ENCODE results near the gene EXOSC2. TPM values are rescaled to one million over a fixed set of nuclear protein-coding genes. Genes with fewer than 3 reads are reported as not detected.

EXOSC2 gene
- total and polyA plus RNA-seq, 2 of the 8 experiments (the other 6 are each of a cell fraction or from before 2014, with no cell fraction given), result 47.8 to 93.6 TPM

GRCh38 chr9:130696139-130696650 is 2.6 kb downstream of the EXOSC2 start:
- no peak overlapping the region for H2BK15ac ChIP-seq (ENCODE audit: low read length)
- H4K20me1 ChIP-seq (replicated peaks in 1 of 2; ENCODE audit: control insufficient read depth in 1 of 2, insufficient read depth in 2 of 2, low read length in 2 of 2), result peaks cover 14 to 27% of the 10 kb centered on the region in 2 experiments
- peaks cover 16% of the 10 kb centered on the region for H3K79me1 ChIP-seq (ENCODE audit: low read depth, low read length)
- no peak overlapping the region for H3K23ac ChIP-seq (ENCODE audit: insufficient read length)
- peaks cover 0 to 8% (median 4%) of the 10 kb centered on the region in 4 experiments; a peak in 5 of 7 replicates for H3K4me1 ChIP-seq (replicated peaks in 1 of 4; ENCODE audit: control insufficient read depth in 3 of 4, insufficient read depth in 4 of 4, low read length in 3 of 4)
- no peak overlapping the region for H2AFZ ChIP-seq (ENCODE audit: low read length)
- no peak for TF ChIP-seq RBBP5 (IDR thresholded peaks at IDR 0.05; ENCODE audit: borderline replicate concordance, low read depth, low read length)
- no peak for TF ChIP-seq BCL11A (IDR thresholded peaks at IDR 0.05; ENCODE audit: low read depth in 2 of 2, low read length in 2 of 2)
- no peak for TF ChIP-seq ZNF274 (IDR thresholded peaks at IDR 0.05; ENCODE audit: borderline replicate concordance, extremely low read depth, low read length)
- no peak for TF ChIP-seq RFX5 (IDR thresholded peaks at IDR 0.05; ENCODE audit: borderline replicate concordance, low read depth, low read length)
- no peak for TF ChIP-seq POU5F1 (IDR thresholded peaks at IDR 0.05; ENCODE audit: low read depth, low read length)
- TF ChIP-seq SUZ12 (IDR thresholded peaks at IDR 0.05; ENCODE audit: low read length), result no peak
- no peak for TF ChIP-seq GTF2F1 (IDR thresholded peaks at IDR 0.05; ENCODE audit: borderline replicate concordance, low read depth, low read length)
- no peak for TF ChIP-seq EP300 (IDR thresholded peaks at IDR 0.05; ENCODE audit: borderline replicate concordance in 1 of 2, low read depth in 2 of 2, low read length in 2 of 2)
- TF ChIP-seq SIN3A (conservative IDR thresholded peaks at IDR 0.05 in 1 of 2, IDR thresholded peaks at IDR 0.05 in 1 of 2; ENCODE audit: low read depth in 1 of 2, low read length in 2 of 2), result no peak
- H3K23me2 ChIP-seq (ENCODE audit: low read depth, low read length), result peaks cover 10% of the 10 kb centered on the region
- H4K5ac ChIP-seq (ENCODE audit: insufficient read length, low read depth, low read length), result no peak overlapping the region
- no peak overlapping the region for H2AK5ac ChIP-seq (ENCODE audit: low read depth, low read length)
- no peak for DNase-seq (ENCODE audit: low read depth in 1 of 2, low spot score in 2 of 2)
- FAIRE-seq, result no peak
- peaks cover 16 to 52% of the 10 kb centered on the region in 2 experiments for H3K79me2 ChIP-seq (ENCODE audit: control insufficient read depth in 1 of 2, insufficient read depth in 2 of 2, low read length in 2 of 2)
- H2BK120ac ChIP-seq (replicated peaks; ENCODE audit: low read depth, low read length), result no peak overlapping the region
- H3K9me3 ChIP-seq (ENCODE audit: insufficient read depth in 2 of 2, low read depth in 1 of 2, low read length in 1 of 2), result no peaks in the 10 kb centered on the region; a peak in 1 of 4 replicates
- H3K18ac ChIP-seq (ENCODE audit: extremely low read depth, low read length), result no peak overlapping the region
- H3K27me3 ChIP-seq (replicated peaks in 1 of 4; ENCODE audit: control insufficient read depth in 3 of 4, extremely low read depth in 1 of 4, insufficient read depth in 3 of 4, low read length in 3 of 4), result no peaks in the 10 kb centered on the region
- H2BK12ac ChIP-seq (ENCODE audit: low read depth, low read length), result no peak overlapping the region
- CTCF ChIA-PET (ENCODE audit: partially characterized antibody), result interaction anchor here (0.6 to 16.2 kb wide), 5 partner anchors 10 to 351 kb away, joined by 3 to 317 read pairs (median 4); no protein-coding TSS in a partner anchor
- no peak overlapping the region for H3K4ac ChIP-seq (replicated peaks; ENCODE audit: insufficient read length, low read depth, low read length)
- H3K4me3 ChIP-seq (ENCODE audit: extremely low read depth in 1 of 4, insufficient read depth in 2 of 4, low read depth in 3 of 4, low read length in 4 of 4), result no peak overlapping the region
- H3K56ac ChIP-seq (replicated peaks; ENCODE audit: insufficient read length, low read depth, low read length), result no peak overlapping the region
- no peak overlapping the region; a peak in 2 of 4 replicates for H3K4me2 ChIP-seq (ENCODE audit: insufficient read depth in 1 of 2, low read depth in 2 of 2, low read length in 2 of 2)
- no peak overlapping the region for H3K27ac ChIP-seq (ENCODE audit: low read depth, low read length)
- POLR2A ChIA-PET (ENCODE audit: partially characterized antibody), result interaction anchor here (0.8 to 2.3 kb wide), 5 partner anchors 10 to 138 kb away, joined by 3 to 18 read pairs (median 4); no protein-coding TSS in a partner anchor
- H3K36me3 ChIP-seq (ENCODE audit: control insufficient read depth in 2 of 4, insufficient read depth in 4 of 4, low read length in 3 of 4), result peaks cover 27 to 57% (median 42%) of the 10 kb centered on the region in 4 experiments
- no peak overlapping the region for H3K14ac ChIP-seq (ENCODE audit: insufficient read length)
- WGBS, 2 experiments (ENCODE audit: extremely low coverage in 1 of 2, insufficient coverage in 1 of 2, insufficient read length in 1 of 2, insufficient replicate concordance in 2 of 2, low coverage in 1 of 2, low lambda C conversion rate in 2 of 2, missing lambda C conversion rate in 1 of 2), result 89% methylated on average over 4 of the region's 4 CpGs; no CpG with 5 or more reads in 1 of the 2 experiments
- no peak overlapping the region for H2BK20ac ChIP-seq (ENCODE audit: low read length)
- H4K8ac ChIP-seq (ENCODE audit: extremely low read depth, insufficient read depth, low read length), result no peak overlapping the region
- H2BK5ac ChIP-seq (ENCODE audit: low read depth, low read length), result no peak overlapping the region
- H4K91ac ChIP-seq (replicated peaks; ENCODE audit: insufficient read length, low read length), result no peak overlapping the region
- 0 out of 7 replicates have a peak overlapping the region, but pooled peaks of 1 of the 4 experiments have one; percentile 22 for H3K9ac ChIP-seq (replicated peaks in 1 of 4; ENCODE audit: extremely low read depth in 1 of 4, low read depth in 3 of 4, low read length in 3 of 4)

Measured in H1 (cell line).